ENCODE data around the gene COL12A1. TPM values are rescaled to one million over a fixed set of nuclear protein-coding genes. Genes with fewer than 3 reads are reported as not detected.

The COL12A1 gene
- total RNA-seq, 6 experiments from 2014 or later = 1.1 to 4.4 (median 3.0) TPM

GRCh38 chr6:75206576-75207342, 906 bp upstream of the COL12A1 start:
- no peak overlapping the region for H3K27ac ChIP-seq
- no peaks in the 10 kb centered on the region for H3K36me3 ChIP-seq
- 9% methylated on average over 33 of the region's 35 CpGs for WGBS (ENCODE audit: insufficient coverage, low coverage, low lambda C conversion rate, missing lambda C conversion rate)
- H3K27me3 ChIP-seq = peaks cover 7 to 37% of the 10 kb centered on the region in 2 donors
- H3K9me3 ChIP-seq = no peaks in the 10 kb centered on the region
- TF ChIP-seq CTCF (IDR thresholded peaks at IDR 0.05) (no peak), POLR2A (IDR thresholded peaks at IDR 0.05) (no peak)
- peaks cover 0 to 48% (median 3%) of the 10 kb centered on the region in 4 donors for H3K4me1 ChIP-seq
- no peak for DNase-seq
- intact Hi-C loops (cut with DNase I) = no loop called here
- ATAC-seq = no peak
- peak overlapping the region in 1 of 3 donors; percentile 37 for H3K4me3 ChIP-seq

GRCh38 chr6:75204959-75205775, 686 bp downstream of the COL12A1 start:
- Histone ChIP-seq H3K4me1 (peaks cover 0 to 38% (median 3%) of the 10 kb centered on the region in 4 donors), H3K4me3 (peak overlapping the region; percentile 20 to 37 (median 21)), H3K27ac (no peak overlapping the region), H3K27me3 (peaks cover 7 to 41% of the 10 kb centered on the region in 2 donors), H3K9me3 (no peaks in the 10 kb centered on the region), H3K36me3 (no peaks in the 10 kb centered on the region)
- 3% methylated on average over 26 of the region's 47 CpGs for WGBS (ENCODE audit: insufficient coverage, low coverage, low lambda C conversion rate, missing lambda C conversion rate)
- DNase-seq = no peak
- intact Hi-C loops (cut with DNase I) = no loop called here
- no peak for ATAC-seq
- no peak for TF ChIP-seq CTCF (IDR thresholded peaks at IDR 0.05)
- no peak for TF ChIP-seq POLR2A (IDR thresholded peaks at IDR 0.05)

GRCh38 chr6:75204217-75204958, 1.5 kb downstream of the COL12A1 start:
- Histone ChIP-seq H3K9me3 (no peaks in the 10 kb centered on the region), H3K4me3 (peak overlapping the region; percentile 14 to 37 (median 20)), H3K36me3 (no peaks in the 10 kb centered on the region), H3K4me1 (peaks cover 0 to 38% (median 3%) of the 10 kb centered on the region in 4 donors), H3K27ac (no peak overlapping the region), H3K27me3 (peaks cover 7 to 41% of the 10 kb centered on the region in 2 donors)
- WGBS (ENCODE audit: insufficient coverage, low coverage, low lambda C conversion rate, missing lambda C conversion rate) = 3% methylated on average over 35 of the region's 35 CpGs
- ATAC-seq (peak; percentile 45 to 61 (median 52)), DNase-seq (peak in 2 of 3 donors; percentile 66 to 68)
- TF ChIP-seq CTCF (IDR thresholded peaks at IDR 0.05) (peak; percentile 61 to 67 (median 63)), POLR2A (IDR thresholded peaks at IDR 0.05) (no peak)
- intact Hi-C loops (cut with DNase I) = no loop called here

GRCh38 chr6:75203721-75204120, 2.1 kb downstream of the COL12A1 start:
- WGBS (ENCODE audit: insufficient coverage, low coverage, low lambda C conversion rate, missing lambda C conversion rate) = 11% methylated on average over 5 of the region's 5 CpGs
- DNase-seq = no peak
- TF ChIP-seq POLR2A (IDR thresholded peaks at IDR 0.05) (no peak), CTCF (IDR thresholded peaks at IDR 0.05) (no peak)
- H3K4me3 ChIP-seq = no peak overlapping the region
- no peak overlapping the region for H3K27ac ChIP-seq
- peaks cover 0 to 37% (median 3%) of the 10 kb centered on the region in 4 donors for H3K4me1 ChIP-seq
- no peaks in the 10 kb centered on the region for H3K36me3 ChIP-seq
- H3K27me3 ChIP-seq = peaks cover 7 to 44% of the 10 kb centered on the region in 2 donors
- intact Hi-C loops (cut with DNase I) = no loop called here
- H3K9me3 ChIP-seq = no peaks in the 10 kb centered on the region
- no peak for ATAC-seq

All from right lobe of liver (tissue), 6 donors.